Gastrocnemius medialis (tissue), 4 donors: ENCODE measurements around the gene TUSC2. TPM values are rescaled to one million over a fixed set of nuclear protein-coding genes. Genes with fewer than 3 reads are reported as not detected.

Experiments used
- ATAC-seq, 2 donors: fragments of 150-250 bp; one replicate each; pipeline ENCODE4 v1.9.1; 2016
- DNase-seq, 2 donors: peaks; one replicate each; pipeline ENCODE4 v3.0.0-alpha.2; 2019
- H3K27ac ChIP-seq, 4 donors: fragments of 200-600 bp; sonication (generic); 1 replicate in 1 of 4; 2 replicates in 3 of 4; pipeline ENCODE4 v1.5.1; 2016 to 2018; ENCODE audit warnings: mild to moderate bottlenecking in 2 of 4, moderate library complexity in 1 of 4
- H3K27me3 ChIP-seq, 3 donors: fragments of 200-600 bp; sonication (generic) in 2 of 3; 1 replicate in 1 of 3; 2 replicates in 2 of 3; pipeline versions ENCODE4 v1.5.1 to v1.6.0; 2016 to 2019; ENCODE audit warnings: mild to moderate bottlenecking in 1 of 3, moderate library complexity in 1 of 3
- H3K36me3 ChIP-seq, 2 donors: fragments of 200-600 bp; sonication (generic) in 1 of 2; one replicate each; pipeline ENCODE4 v1.5.1; 2017 to 2018
- H3K4me1 ChIP-seq, 2 donors: fragments of 200-600 bp; sonication (generic) in 1 of 2; one replicate each; pipeline ENCODE4 v1.5.1; 2016 to 2017; ENCODE audit warnings: mild to moderate bottlenecking in 2 of 2
- H3K4me3 ChIP-seq, 4 donors: fragments of 200-600 bp; sonication (generic) in 3 of 4; 1 replicate in 1 of 4; 2 replicates in 3 of 4; pipeline ENCODE4 v1.5.1; 2016 to 2019; ENCODE audit warnings: mild to moderate bottlenecking in 2 of 4
- H3K9me3 ChIP-seq, 3 donors: fragments of 200-600 bp; sonication (generic) in 2 of 3; 1 replicate in 1 of 3; 2 replicates in 2 of 3; pipeline ENCODE4 v1.5.1; 2016 to 2019
- POLR2A ChIP-seq, 2 donors: fragments of 450-650 bp; IDR thresholded peaks; one replicate each; pipeline ENCODE4 v1.6.1; 2017; ENCODE audit warnings: antibody characterized with exemption in 2 of 2, mild to moderate bottlenecking in 2 of 2, moderate library complexity in 2 of 2
- in situ Hi-C, 4 donors: fragments of 200-750 bp; cut with MboI; loops; one replicate each; pipeline versions ENCODE4 v1.15.0 to v1.8.0; 2017; ENCODE audit warnings: low sequenced_read_pairs in 4 of 4
- intact Hi-C: fragments of 100-400 bp; cut with DNase I; formaldehyde crosslinking; loops from one replicate; pipeline ENCODE4 v1.15.1; 2023; ENCODE audit warnings: low total_unique reads
- total RNA-seq, 4 donors: library from RNA; depleted of rRNA; stranded (reverse); fragments of >200 nt; gene quantifications; one replicate each; pipeline versions ENCODE4 v1.1.0 to v1.2.3, GENCODE V29; 2016
- TF ChIP-seq, protein P1 (sequence below), 5 experiments: fragments of 450-650 bp in 3 of 5; fragments of 200-600 bp in 2 of 5; sonication (generic) in 2 of 5; IDR thresholded peaks in 4 of 5; conservative IDR thresholded peaks in 1 of 5; 1 replicate in 4 of 5; 2 replicates in 1 of 5; pipeline ENCODE4 v1.5.1; 2016 to 2019; ENCODE audit warnings: antibody characterized with exemption in 5 of 5, mild to moderate bottlenecking in 3 of 5, moderate library complexity in 3 of 5

The TUSC2 gene
- total RNA-seq, 4 donors from 2014 or later = 38.5 to 72.7 (median 51.5) TPM

DNA sequence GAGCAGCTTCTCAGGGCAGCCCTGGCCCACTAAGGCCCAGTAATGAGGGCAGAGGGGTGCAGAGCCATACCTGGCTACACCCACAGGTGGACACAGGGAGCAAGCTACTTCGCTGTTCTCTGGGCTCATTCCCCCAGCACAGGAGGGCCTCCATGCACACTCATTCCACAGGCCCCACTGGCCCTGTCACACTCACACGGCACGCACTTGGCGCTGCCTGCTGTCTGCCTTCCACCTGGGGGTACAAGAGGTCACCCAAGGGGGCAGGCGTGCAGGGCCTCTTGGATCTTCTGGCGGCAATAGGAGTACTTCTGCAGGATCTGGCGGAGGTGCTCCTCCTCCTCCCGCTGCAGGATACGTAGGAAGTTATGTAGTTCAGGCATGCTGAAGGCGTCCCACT is 2.3 kb upstream of the TUSC2 start:
- Histone ChIP-seq H3K9me3 (no peaks in the 10 kb centered on the region), H3K36me3 (peaks cover 0 to 47% of the 10 kb centered on the region in 2 donors), H3K4me3 (no peak overlapping the region), H3K4me1 (peaks cover 38 to 42% of the 10 kb centered on the region in 2 donors), H3K27ac (peak overlapping the region in 2 of 4 donors; percentile 93 to 97), H3K27me3 (no peaks in the 10 kb centered on the region)
- TF ChIP-seq, protein P1, sequence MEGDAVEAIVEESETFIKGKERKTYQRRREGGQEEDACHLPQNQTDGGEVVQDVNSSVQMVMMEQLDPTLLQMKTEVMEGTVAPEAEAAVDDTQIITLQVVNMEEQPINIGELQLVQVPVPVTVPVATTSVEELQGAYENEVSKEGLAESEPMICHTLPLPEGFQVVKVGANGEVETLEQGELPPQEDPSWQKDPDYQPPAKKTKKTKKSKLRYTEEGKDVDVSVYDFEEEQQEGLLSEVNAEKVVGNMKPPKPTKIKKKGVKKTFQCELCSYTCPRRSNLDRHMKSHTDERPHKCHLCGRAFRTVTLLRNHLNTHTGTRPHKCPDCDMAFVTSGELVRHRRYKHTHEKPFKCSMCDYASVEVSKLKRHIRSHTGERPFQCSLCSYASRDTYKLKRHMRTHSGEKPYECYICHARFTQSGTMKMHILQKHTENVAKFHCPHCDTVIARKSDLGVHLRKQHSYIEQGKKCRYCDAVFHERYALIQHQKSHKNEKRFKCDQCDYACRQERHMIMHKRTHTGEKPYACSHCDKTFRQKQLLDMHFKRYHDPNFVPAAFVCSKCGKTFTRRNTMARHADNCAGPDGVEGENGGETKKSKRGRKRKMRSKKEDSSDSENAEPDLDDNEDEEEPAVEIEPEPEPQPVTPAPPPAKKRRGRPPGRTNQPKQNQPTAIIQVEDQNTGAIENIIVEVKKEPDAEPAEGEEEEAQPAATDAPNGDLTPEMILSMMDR (IDR thresholded peaks at IDR 0.05 in 4 of 5, conservative IDR thresholded peaks at IDR 0.05 in 1 of 5) = no peak
- TF ChIP-seq POLR2A (IDR thresholded peaks at IDR 0.05) = no peak
- ATAC-seq = no peak
- DNase-seq = no peak
- intact Hi-C loops = no loop called here
- in situ Hi-C loops = no loop called here

- peaks cover 0 to 46% of the 10 kb centered on the region in 2 donors for H3K36me3 ChIP-seq
- no peak for ATAC-seq
- no peak for TF ChIP-seq POLR2A (IDR thresholded peaks at IDR 0.05)
- TF ChIP-seq, protein P1 (IDR thresholded peaks at IDR 0.05 in 4 of 5, conservative IDR thresholded peaks at IDR 0.05 in 1 of 5) = no peak
- H3K27ac ChIP-seq = peak overlapping the region; percentile 91 to 97 (median 92)
- no peak for DNase-seq
- in situ Hi-C loops (no loop called here), intact Hi-C loops (no loop called here)
- peaks cover 29 to 31% of the 10 kb centered on the region in 2 donors for H3K4me1 ChIP-seq
- no peaks in the 10 kb centered on the region for H3K27me3 ChIP-seq
- H3K9me3 ChIP-seq = no peaks in the 10 kb centered on the region
- H3K4me3 ChIP-seq = peak overlapping the region; percentile 85 to 98 (median 91)
These were observed 894 bp downstream of the TUSC2 start for GRCh38 chr3:50327129-50327528.

- intact Hi-C loops = no loop called here
- Histone ChIP-seq H3K4me1 (peaks cover 32 to 35% of the 10 kb centered on the region in 2 donors), H3K4me3 (no peak overlapping the region), H3K27ac (peak overlapping the region in 3 of 4 donors; percentile 93 to 96 (median 96)), H3K27me3 (no peaks in the 10 kb centered on the region), H3K36me3 (peaks cover 0 to 37% of the 10 kb centered on the region in 2 donors), H3K9me3 (no peaks in the 10 kb centered on the region)
- in situ Hi-C loops = no loop called here
- ATAC-seq (no peak), DNase-seq (no peak)
- TF ChIP-seq, protein P1 (IDR thresholded peaks at IDR 0.05 in 4 of 5, conservative IDR thresholded peaks at IDR 0.05 in 1 of 5) = no peak
These were observed 1.9 kb downstream of the TUSC2 start for GRCh38 chr3:50326182-50326541.

GRCh38 chr3:50325497-50326181 is 2.4 kb downstream of the TUSC2 start:
- in situ Hi-C loops = no loop called here

More at GRCh38 chr3:50325497-50326181, 2.4 kb downstream of the TUSC2 start:
- no peaks in the 10 kb centered on the region for H3K27me3 ChIP-seq
- peak overlapping the region; percentile 93 to 96 (median 95) for H3K27ac ChIP-seq
- no peak overlapping the region for H3K4me3 ChIP-seq
- DNase-seq (no peak), ATAC-seq (no peak)
- H3K4me1 ChIP-seq = peaks cover 32 to 35% of the 10 kb centered on the region in 2 donors
- intact Hi-C loops = loop anchor here (2.0 kb wide), 1 partner anchor 65 kb away; no protein-coding TSS in a partner anchor
- no peaks in the 10 kb centered on the region for H3K9me3 ChIP-seq
- H3K36me3 ChIP-seq = peaks cover 0 to 31% of the 10 kb centered on the region in 2 donors
- TF ChIP-seq, protein P1 (IDR thresholded peaks at IDR 0.05 in 4 of 5, conservative IDR thresholded peaks at IDR 0.05 in 1 of 5) = no peak
- TF ChIP-seq POLR2A (IDR thresholded peaks at IDR 0.05) = no peak
